Keratinocyte (primary cell): ENCODE data around the gene KCTD8.

Experiments used
- CTCF ChIP-seq, 3 experiments: IDR thresholded peaks in 1 of 3; conservative IDR thresholded peaks in 1 of 3; optimal IDR thresholded peaks in 1 of 3; 2 replicates in 2 of 3; 3 replicates in 1 of 3; pipeline versions ENCODE3 to v1.5.1; 2011; ENCODE audit warnings: low read length in 3 of 3, mild to moderate bottlenecking in 3 of 3, moderate library complexity in 2 of 3, control low read depth in 1 of 3, inconsistent platforms in 1 of 3; ENCODE audit not compliant: insufficient read depth in 2 of 3; ENCODE audit errors: extremely low read depth in 1 of 3
- EZH2 ChIP-seq: IDR thresholded peaks from one replicate; pipeline ENCODE4 v1.6.1; 2012; ENCODE audit warnings: inconsistent platforms, mild to moderate bottlenecking, low read length, moderate library complexity

DNA sequence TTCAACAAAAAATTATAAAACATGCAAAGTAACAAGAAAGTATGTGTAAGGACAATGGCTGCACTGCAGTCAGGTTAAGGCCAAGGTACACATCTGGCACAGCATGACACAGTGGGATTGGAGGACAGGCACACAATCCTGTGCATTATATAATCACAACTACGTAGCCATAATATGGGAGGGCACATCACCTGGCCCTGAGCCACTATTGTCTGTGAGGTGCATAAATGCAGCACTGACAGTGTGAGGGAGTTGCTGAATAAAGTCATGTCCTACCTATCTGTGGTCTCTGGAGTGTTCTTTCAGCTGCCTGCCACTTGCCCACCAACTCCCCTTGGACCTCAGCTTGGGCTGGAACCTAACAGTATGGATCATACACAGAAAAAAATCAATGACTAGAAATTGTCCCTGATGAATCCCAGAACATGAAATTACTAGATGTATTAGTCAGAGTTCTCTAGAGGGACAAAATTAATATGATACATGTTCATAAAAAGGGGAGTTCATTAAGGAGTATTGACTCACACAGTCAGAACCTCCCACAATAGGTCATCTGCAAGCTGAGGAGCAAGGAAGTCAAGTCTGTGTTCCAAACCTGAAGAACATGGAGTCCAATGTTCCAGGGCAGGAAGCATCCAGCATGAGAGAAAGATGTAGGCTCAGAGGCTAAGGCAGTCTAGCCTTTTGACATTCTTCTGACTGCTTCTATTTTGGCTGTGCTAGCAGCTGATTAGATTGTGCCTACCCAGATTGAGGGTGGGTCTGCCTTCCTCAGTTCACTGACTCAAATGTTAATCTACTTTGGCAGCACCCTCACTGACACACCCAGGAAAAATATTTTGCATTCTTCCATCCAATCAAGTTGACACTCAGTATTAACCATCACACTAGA lies 46.4 kb upstream of the KCTD8 start:
- TF ChIP-seq CTCF (optimal IDR thresholded peaks at IDR 0.05 in 1 of 3, IDR thresholded peaks at IDR 0.05 in 1 of 3, conservative IDR thresholded peaks at IDR 0.05 in 1 of 3; ENCODE audit: extremely low read depth in 1 of 3, insufficient read depth in 2 of 3, low read length in 3 of 3) (no peak), EZH2 (no peak)
